Hepatocyte (in vitro differentiated cells): ENCODE results near the gene DCDC2B.

ENCODE experiments used
- CTCF ChIP-seq: fragments of 200-600 bp; sonication (generic); IDR thresholded peaks from 2 replicates; pipeline ENCODE4 v1.5.1; 2016; ENCODE audit warnings: antibody characterized with exemption, mild to moderate bottlenecking; ENCODE audit not compliant: poor library complexity
- EZH2 ChIP-seq: fragments of 200-600 bp; sonication (generic); IDR thresholded peaks from 2 replicates; pipeline ENCODE4 v1.6.1; 2016; ENCODE audit warnings: antibody characterized with exemption, mild to moderate bottlenecking, borderline replicate concordance
- EZH2phosphoT487 ChIP-seq: fragments of 200-600 bp; sonication (generic); IDR thresholded peaks from one replicate; pipeline ENCODE4 v1.6.1; 2018; ENCODE audit warnings: antibody characterized with exemption, mild to moderate bottlenecking, low read depth, moderate library complexity; ENCODE audit not compliant: unreplicated experiment, severe bottlenecking

- TF ChIP-seq CTCF (no peak), EZH2 (no peak), EZH2phosphoT487 (no peak)
Measured at GRCh38 chr1:32186077-32186476, 22.8 kb upstream of the DCDC2B start.
